NB4 (cell line): ENCODE results near the gene SLC49A3.

Source experiments
- POLR2A ChIP-seq: IDR thresholded peaks from 2 replicates; pipeline ENCODE4 v1.6.1; 2011; ENCODE audit warnings: mild to moderate bottlenecking; ENCODE audit not compliant: insufficient read length; ENCODE audit errors: extremely low read depth
- TF ChIP-seq, protein P1 (sequence below): IDR thresholded peaks from one replicate; pipeline ENCODE4 v1.5.1; 2012; ENCODE audit warnings: low read depth, low read length

DNA sequence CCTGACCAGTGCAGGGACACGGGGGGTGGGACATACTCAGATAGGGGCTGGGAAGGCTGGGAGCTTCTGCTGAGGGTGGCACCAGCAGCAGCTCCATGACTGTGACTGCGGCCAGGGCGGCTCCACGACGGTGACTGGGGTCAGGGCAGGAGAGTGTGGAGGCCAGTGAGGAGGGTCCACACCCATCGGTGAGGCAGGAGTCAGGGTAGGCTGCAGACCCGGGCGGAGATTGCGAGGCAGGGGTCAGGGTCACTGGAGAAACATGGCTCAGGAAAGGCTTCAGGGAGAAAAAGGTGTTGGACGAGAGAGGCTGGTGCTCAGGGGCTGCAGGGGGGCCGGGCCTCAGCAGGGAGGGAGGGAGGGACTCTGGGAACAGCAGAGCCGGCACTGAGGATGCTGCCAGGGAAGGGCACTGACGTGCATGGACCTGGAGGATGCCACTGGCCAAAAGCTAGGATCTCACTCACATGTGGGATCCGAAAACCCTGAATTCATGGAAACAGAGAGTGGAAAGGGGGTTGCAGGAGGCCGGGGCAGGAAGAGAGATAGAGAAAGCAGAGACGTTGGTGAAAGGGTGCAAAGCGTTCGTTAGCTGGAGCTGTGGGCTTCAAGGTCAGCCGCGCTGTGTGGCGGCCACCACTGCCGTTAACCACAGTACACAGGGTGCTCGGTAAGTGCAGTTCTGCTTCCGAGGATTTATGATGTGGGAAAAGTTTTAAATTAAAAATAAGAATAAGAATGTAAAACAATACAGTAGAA lies 36.9 kb downstream of the SLC49A3 start:
- TF ChIP-seq, protein P1, sequence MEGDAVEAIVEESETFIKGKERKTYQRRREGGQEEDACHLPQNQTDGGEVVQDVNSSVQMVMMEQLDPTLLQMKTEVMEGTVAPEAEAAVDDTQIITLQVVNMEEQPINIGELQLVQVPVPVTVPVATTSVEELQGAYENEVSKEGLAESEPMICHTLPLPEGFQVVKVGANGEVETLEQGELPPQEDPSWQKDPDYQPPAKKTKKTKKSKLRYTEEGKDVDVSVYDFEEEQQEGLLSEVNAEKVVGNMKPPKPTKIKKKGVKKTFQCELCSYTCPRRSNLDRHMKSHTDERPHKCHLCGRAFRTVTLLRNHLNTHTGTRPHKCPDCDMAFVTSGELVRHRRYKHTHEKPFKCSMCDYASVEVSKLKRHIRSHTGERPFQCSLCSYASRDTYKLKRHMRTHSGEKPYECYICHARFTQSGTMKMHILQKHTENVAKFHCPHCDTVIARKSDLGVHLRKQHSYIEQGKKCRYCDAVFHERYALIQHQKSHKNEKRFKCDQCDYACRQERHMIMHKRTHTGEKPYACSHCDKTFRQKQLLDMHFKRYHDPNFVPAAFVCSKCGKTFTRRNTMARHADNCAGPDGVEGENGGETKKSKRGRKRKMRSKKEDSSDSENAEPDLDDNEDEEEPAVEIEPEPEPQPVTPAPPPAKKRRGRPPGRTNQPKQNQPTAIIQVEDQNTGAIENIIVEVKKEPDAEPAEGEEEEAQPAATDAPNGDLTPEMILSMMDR: no peak
- TF ChIP-seq POLR2A: no peak
